Endodermal cell (in vitro differentiated cells): ENCODE results near the gene GALNT2. TPM values are rescaled to one million over a fixed set of nuclear protein-coding genes. Genes with fewer than 3 reads are reported as not detected.

Source experiments
- DNase-seq: peaks from one replicate; pipeline ENCODE4 v3.0.0-alpha.2; 2017
- H3K27ac ChIP-seq: 2 replicates; pipeline ENCODE4 v1.5.1; 2013; ENCODE audit warnings: mild to moderate bottlenecking, low read depth, low read length, moderate library complexity
- H3K27me3 ChIP-seq: 2 replicates; pipeline ENCODE4 v1.6.1; 2013; ENCODE audit warnings: mild to moderate bottlenecking, low read length, moderate library complexity; ENCODE audit not compliant: insufficient read depth, control insufficient read depth, poor library complexity, severe bottlenecking
- H3K36me3 ChIP-seq: 2 replicates; pipeline ENCODE4 v1.7.0; 2013; ENCODE audit warnings: mild to moderate bottlenecking, low read length, moderate library complexity; ENCODE audit not compliant: control insufficient read depth, insufficient read depth
- H3K4me1 ChIP-seq: one replicate; pipeline ENCODE4 v1.7.0; 2013; ENCODE audit warnings: low read length; ENCODE audit not compliant: control insufficient read depth, insufficient read depth
- H3K4me3 ChIP-seq: 2 replicates; pipeline ENCODE4 v1.5.1; 2013; ENCODE audit warnings: mild to moderate bottlenecking, low read length, moderate library complexity
- H3K9ac ChIP-seq: 2 replicates; pipeline ENCODE4 v1.6.1; 2013; ENCODE audit warnings: mild to moderate bottlenecking, low read length, moderate library complexity; ENCODE audit not compliant: poor library complexity, severe bottlenecking; ENCODE audit errors: extremely low read depth
- H3K9me3 ChIP-seq: 2 replicates; pipeline ENCODE4 v1.6.1; 2013; ENCODE audit warnings: mild to moderate bottlenecking, low read length, moderate library complexity; ENCODE audit not compliant: control insufficient read depth
- H3K27ac Mint-ChIP-seq: 2 replicates; pipeline ENCODE4 v1.8.0; 2020; ENCODE audit warnings: mixed read lengths
- H3K27me3 Mint-ChIP-seq: 2 replicates; pipeline ENCODE4 v1.8.0; 2021; ENCODE audit warnings: mild to moderate bottlenecking, mixed read lengths; ENCODE audit not compliant: insufficient read depth
- H3K36me3 Mint-ChIP-seq: 2 replicates; pipeline ENCODE4 v1.8.0; 2020; ENCODE audit warnings: low read depth, mixed read lengths
- H3K4me1 Mint-ChIP-seq: 2 replicates; pipeline ENCODE4 v1.8.0; 2020; ENCODE audit warnings: mixed read lengths
- H3K4me3 Mint-ChIP-seq: 2 replicates; pipeline ENCODE4 v1.8.0; 2020; ENCODE audit warnings: mild to moderate bottlenecking, moderate library complexity, mixed read lengths
- H3K9me3 Mint-ChIP-seq: 2 replicates; pipeline ENCODE4 v1.8.0; 2020; ENCODE audit warnings: mild to moderate bottlenecking, mixed read lengths
- WGBS, 2 experiments: methylation state at CpG; one replicate each; pipeline versions ENCODE4 v1.1.5 to v1.1.7; 2013; ENCODE audit warnings: missing lambda C conversion rate in 2 of 2, mixed read lengths in 1 of 2; ENCODE audit not compliant: insufficient coverage in 1 of 2, insufficient read length in 1 of 2; 5-methylcytosine and 5-hydroxymethylcytosine counted together
- total RNA-seq, 2 donors: library from RNA; stranded (reverse); fragmentation: NEBNext Ultra II Directional in 1 of 2; extraction: Animal tissue kit (Norgen Biotek cat#: 25700) in 1 of 2; gene quantifications; 2 replicates in 1 of 2; 3 replicates in 1 of 2; pipeline ENCODE4 v1.2.1, GENCODE V29; 2021
- TF ChIP-seq, protein P1 (sequence below): fragments of 200-600 bp; sonication (generic); conservative IDR thresholded peaks from 2 replicates; pipeline ENCODE4 v1.5.0; 2021; ENCODE audit warnings: antibody characterized with exemption, mild to moderate bottlenecking

GALNT2 gene
- total RNA-seq, 2 donors from 2014 or later, result 41.6 to 63.5 TPM

DNA sequence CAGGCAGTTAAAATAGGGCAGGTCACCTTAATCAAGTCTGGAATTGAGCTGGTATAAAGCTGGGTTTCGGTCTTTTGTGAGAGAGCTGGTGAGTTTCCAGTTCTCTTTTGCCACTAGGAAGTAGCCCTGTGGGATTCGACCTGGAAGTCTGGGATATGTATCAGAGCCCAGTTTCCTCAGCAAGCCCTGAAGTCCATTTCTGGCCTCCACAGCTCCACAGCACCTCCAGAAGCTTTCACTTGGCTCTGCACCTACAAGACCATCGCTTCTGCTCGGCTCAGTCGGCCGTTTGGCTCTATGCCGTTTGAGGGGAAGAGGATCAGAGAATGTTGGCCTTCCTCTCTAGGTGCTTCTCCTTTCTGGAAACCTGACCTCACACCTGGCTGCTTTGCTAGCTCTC is 148.0 kb downstream of the GALNT2 start:
- TF ChIP-seq, protein P1, sequence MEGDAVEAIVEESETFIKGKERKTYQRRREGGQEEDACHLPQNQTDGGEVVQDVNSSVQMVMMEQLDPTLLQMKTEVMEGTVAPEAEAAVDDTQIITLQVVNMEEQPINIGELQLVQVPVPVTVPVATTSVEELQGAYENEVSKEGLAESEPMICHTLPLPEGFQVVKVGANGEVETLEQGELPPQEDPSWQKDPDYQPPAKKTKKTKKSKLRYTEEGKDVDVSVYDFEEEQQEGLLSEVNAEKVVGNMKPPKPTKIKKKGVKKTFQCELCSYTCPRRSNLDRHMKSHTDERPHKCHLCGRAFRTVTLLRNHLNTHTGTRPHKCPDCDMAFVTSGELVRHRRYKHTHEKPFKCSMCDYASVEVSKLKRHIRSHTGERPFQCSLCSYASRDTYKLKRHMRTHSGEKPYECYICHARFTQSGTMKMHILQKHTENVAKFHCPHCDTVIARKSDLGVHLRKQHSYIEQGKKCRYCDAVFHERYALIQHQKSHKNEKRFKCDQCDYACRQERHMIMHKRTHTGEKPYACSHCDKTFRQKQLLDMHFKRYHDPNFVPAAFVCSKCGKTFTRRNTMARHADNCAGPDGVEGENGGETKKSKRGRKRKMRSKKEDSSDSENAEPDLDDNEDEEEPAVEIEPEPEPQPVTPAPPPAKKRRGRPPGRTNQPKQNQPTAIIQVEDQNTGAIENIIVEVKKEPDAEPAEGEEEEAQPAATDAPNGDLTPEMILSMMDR, result peak; percentile 73
- Mint-ChIP-seq H3K27ac (no peak overlapping the region), H3K4me1 (peaks cover 50% of the 10 kb centered on the region), H3K9me3 (peaks cover 4% of the 10 kb centered on the region), H3K4me3 (no peak overlapping the region), H3K36me3 (peaks cover 4% of the 10 kb centered on the region), H3K27me3 (peaks cover 14% of the 10 kb centered on the region)
- no peaks in the 10 kb centered on the region for H3K9me3 ChIP-seq
- H3K36me3 ChIP-seq, result no peaks in the 10 kb centered on the region
- no peak overlapping the region for H3K4me3 ChIP-seq
- peaks cover 10% of the 10 kb centered on the region for H3K4me1 ChIP-seq
- 89 to 94% methylated on average over 5 to 7 of the region's 7 CpGs for WGBS, 2 experiments
- peaks cover 13% of the 10 kb centered on the region for H3K27me3 ChIP-seq
- H3K27ac ChIP-seq, result no peak overlapping the region
- peak; percentile 70 for DNase-seq
- H3K9ac ChIP-seq, result no peak overlapping the region

DNA sequence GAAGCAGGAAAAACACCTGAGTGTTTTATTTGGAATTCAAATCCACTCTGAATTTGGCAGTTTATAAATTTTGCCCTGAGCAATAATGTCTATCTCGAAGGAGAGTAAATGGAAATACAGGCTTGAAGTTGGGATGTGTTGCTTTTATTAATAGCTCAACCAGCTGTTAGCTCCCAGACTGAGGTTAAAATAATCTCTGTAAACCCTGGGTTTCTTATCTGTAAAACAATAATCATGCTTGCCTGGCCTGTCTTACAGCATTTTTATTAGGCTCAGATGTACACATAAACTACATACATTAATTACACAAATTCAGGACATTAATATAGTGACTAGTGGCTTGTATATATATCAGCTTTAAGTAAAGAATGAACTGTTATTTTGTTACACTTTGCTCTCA is 148.5 kb downstream of the GALNT2 start:
- peaks cover 13% of the 10 kb centered on the region for H3K27me3 ChIP-seq
- Mint-ChIP-seq H3K27ac (no peak overlapping the region), H3K9me3 (peaks cover 4% of the 10 kb centered on the region), H3K36me3 (peaks cover 4% of the 10 kb centered on the region), H3K4me3 (no peak overlapping the region), H3K4me1 (peaks cover 46% of the 10 kb centered on the region), H3K27me3 (peaks cover 14% of the 10 kb centered on the region)
- DNase-seq, result no peak
- no peak overlapping the region for H3K27ac ChIP-seq
- peaks cover 5% of the 10 kb centered on the region for H3K4me1 ChIP-seq
- no peaks in the 10 kb centered on the region for H3K36me3 ChIP-seq
- H3K4me3 ChIP-seq, result no peak overlapping the region
- H3K9me3 ChIP-seq, result no peaks in the 10 kb centered on the region
- no peak overlapping the region for H3K9ac ChIP-seq
- 83 to 84% methylated on average over 1 of the region's 1 CpG for WGBS, 2 experiments
- TF ChIP-seq, protein P1, result no peak

DNA sequence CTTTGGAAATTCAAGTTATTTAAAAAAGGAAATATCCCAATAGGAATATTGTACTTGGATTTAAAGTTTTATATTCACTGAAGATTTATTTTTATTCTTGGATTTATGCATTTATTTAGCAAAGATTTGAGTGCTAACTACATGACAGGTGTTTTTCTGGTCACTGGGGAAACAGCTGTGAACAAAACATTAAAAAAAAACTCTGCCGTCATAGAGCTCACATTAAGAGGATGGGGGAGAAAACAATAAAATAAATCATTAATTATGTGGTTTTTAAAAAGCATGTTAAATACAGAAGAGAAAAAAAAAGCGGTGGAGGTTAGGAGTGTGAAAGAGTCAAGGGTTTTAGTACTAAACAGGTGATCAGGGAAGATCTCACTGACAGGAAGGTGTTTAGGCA is 149.9 kb downstream of the GALNT2 start:
- Histone ChIP-seq H3K36me3 (no peaks in the 10 kb centered on the region), H3K9ac (no peak overlapping the region), H3K27ac (no peak overlapping the region), H3K9me3 (no peaks in the 10 kb centered on the region), H3K4me1 (no peaks in the 10 kb centered on the region), H3K4me3 (no peak overlapping the region), H3K27me3 (peaks cover 12% of the 10 kb centered on the region)
- H3K36me3 Mint-ChIP-seq, result peaks cover 4% of the 10 kb centered on the region
- peaks cover 12% of the 10 kb centered on the region for H3K27me3 Mint-ChIP-seq
- H3K9me3 Mint-ChIP-seq, result peaks cover 4% of the 10 kb centered on the region
- peaks cover 36% of the 10 kb centered on the region for H3K4me1 Mint-ChIP-seq
- H3K27ac Mint-ChIP-seq, result no peak overlapping the region
- 96 to 100% methylated on average over 2 of the region's 2 CpGs for WGBS, 2 experiments
- TF ChIP-seq, protein P1, result no peak
- H3K4me3 Mint-ChIP-seq, result no peak overlapping the region
- no peak for DNase-seq
